Body of pancreas (tissue), 4 donors: Measurements from ENCODE around the gene ACER3.

ENCODE experiments used
- CTCF ChIP-seq, 7 experiments: fragments of 450-650 bp in 4 of 7; fragments of 200-600 bp in 3 of 7; sonication (generic) in 3 of 7; IDR thresholded peaks; one replicate each; pipeline ENCODE4 v1.5.1; 2016 to 2019; ENCODE audit warnings: antibody characterized with exemption in 7 of 7
- POLR2A ChIP-seq, 3 donors: fragments of 450-650 bp; IDR thresholded peaks; one replicate each; pipeline ENCODE4 v1.6.1; 2016; ENCODE audit warnings: antibody characterized with exemption in 3 of 3, mild to moderate bottlenecking in 2 of 3

GRCh38 chr11:76839311-76839710, 21.4 kb upstream of the ACER3 start:
- TF ChIP-seq CTCF (IDR thresholded peaks at IDR 0.05) (no peak), POLR2A (IDR thresholded peaks at IDR 0.05) (no peak)
